GM12874 (cell line): ENCODE measurements around the gene SLC22A9.

Source experiments
- CTCF ChIP-seq: IDR thresholded peaks from 2 replicates; pipeline ENCODE4 v1.5.1; 2011; ENCODE audit warnings: low read depth, mild to moderate bottlenecking, control low read depth, low read length, moderate library complexity; ENCODE audit not compliant: insufficient read depth

The SLC22A9 gene

GRCh38 chr11:63369165-63369970, at the start of gene SLC22A9:
TSS of gene SLC22A9 (plus strand) at chr11:63369785. CDS start at chr11:63370057, 272 bp downstream.
- no peak for TF ChIP-seq CTCF

GRCh38 chr11:63321723-63322122, 47.9 kb upstream of the SLC22A9 start:
- no peak for TF ChIP-seq CTCF

- no peak for TF ChIP-seq CTCF
These were observed 32.5 kb upstream of the SLC22A9 start for GRCh38 chr11:63337070-63337469.

- TF ChIP-seq CTCF: no peak
These were observed 26.5 kb upstream of the SLC22A9 start for GRCh38 chr11:63343130-63343529.

GRCh38 chr11:63352144-63352543, 17.4 kb upstream of the SLC22A9 start:
- TF ChIP-seq CTCF: no peak

GRCh38 chr11:63362196-63362793, 7.3 kb upstream of the SLC22A9 start:
- TF ChIP-seq CTCF: no peak

- no peak for TF ChIP-seq CTCF
These were observed 495 bp downstream of the SLC22A9 start for GRCh38 chr11:63369971-63370588.
